SIG-M5 treated with dmso at 0.1 percent for 504 hours (cell line): ENCODE results near the gene C2CD2L.
"Not testable (repeated sequence)": the region's sequence is repeated elsewhere in the genome, so short reads cannot be mapped to it uniquely, and the experiment has no call there.

Experiments used
- DNase-seq: peaks from one replicate; lab custom pipeline; 2025; ENCODE audit not compliant: unreplicated experiment; lab: John Stamatoyannopoulos, UW

The C2CD2L gene

DNA sequence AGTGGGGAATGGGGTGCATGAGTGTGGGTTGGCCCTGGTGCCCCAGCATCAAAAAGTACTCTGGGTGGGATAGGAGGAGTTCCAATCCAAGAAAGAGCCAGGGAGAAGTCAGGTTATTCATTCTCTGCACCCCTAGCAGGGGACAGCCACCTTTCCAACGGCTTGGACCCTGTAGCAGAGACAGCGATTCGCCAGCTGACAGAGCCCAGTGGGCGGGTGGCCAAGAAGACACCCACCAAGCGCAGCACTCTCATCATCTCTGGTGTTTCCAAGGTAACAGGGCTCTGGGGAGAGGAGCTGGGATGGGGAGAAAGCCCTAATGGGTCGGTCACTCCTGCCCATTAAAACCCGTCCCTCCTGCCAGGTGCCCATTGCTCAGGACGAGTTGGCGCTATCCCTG, 6.6 kb downstream of the C2CD2L start:
- DNase-seq: no peak

DNA sequence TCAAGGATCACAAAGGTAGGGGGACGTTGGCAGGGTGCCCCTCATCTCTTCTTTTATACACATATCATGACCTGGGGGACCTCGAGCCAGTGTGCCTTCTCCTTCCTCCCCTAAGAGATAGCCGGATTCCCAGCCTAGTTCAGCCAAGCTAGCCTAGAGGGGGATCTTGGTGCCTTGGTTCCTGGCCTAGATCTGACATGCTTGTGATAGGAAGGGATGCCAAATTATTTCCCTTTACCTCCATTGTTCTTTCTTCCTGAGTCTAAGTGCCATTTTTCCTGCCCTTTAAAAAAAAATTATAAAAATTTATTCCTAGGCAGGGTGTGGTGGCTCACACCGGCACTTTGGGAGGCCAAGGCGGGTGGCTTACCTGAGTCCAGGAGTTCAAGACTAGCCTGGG, 7.2 kb downstream of the C2CD2L start:
- no peak for DNase-seq

DNA sequence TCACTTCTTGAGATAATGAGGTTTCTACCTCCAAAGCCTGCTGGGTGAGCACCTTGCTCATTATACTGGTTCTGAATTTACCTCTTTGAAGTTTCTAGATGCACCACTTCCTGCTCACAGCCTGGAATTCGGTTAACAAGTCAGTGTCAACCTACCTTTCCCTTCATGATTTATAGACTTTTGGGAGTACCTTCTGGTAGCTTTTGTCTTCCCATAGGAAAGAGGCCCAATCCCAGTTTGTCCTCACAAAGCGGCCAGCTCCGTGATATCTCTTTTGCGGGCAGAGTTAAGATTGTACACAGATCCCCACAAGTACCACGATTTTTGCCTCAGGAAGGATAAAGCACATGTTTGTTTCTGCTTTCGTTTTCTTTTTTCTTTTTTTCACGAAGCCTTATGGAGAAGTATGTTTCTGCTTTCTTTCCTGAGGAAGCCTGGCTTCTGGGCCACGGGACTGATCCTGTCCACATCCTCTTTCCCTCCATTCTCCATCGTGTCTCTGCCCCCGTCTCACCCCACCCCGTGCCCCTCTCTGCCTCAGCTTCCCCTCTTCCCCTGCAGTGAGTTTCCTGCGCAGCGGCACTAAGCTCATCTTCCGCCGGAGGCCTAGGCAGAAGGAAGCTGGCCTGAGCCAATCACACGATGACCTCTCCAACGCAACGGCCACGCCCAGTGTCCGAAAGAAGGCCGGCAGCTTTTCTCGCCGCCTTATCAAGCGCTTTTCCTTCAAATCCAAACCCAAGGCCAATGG, 8.5 kb downstream of the C2CD2L start:
- no peak for DNase-seq

DNA sequence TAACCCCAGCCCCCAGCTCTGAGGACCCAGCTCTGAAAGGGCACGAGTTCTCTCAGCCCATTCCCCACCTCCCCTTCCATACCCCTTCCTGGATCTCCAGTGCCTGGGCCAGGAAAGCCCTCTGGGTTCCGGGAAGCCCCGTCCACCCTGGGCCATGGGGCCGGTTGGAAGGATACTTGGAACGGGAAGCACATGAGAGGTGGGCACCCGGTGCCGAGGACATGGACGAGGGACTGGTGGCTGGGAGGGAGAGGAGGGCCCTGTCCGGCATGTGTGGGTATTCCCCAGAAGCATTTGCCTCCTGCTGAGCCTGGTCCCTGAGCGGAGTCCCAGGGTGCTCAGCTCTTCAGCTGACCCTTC, 9.1 kb downstream of the C2CD2L start:
- no peak for DNase-seq

DNA sequence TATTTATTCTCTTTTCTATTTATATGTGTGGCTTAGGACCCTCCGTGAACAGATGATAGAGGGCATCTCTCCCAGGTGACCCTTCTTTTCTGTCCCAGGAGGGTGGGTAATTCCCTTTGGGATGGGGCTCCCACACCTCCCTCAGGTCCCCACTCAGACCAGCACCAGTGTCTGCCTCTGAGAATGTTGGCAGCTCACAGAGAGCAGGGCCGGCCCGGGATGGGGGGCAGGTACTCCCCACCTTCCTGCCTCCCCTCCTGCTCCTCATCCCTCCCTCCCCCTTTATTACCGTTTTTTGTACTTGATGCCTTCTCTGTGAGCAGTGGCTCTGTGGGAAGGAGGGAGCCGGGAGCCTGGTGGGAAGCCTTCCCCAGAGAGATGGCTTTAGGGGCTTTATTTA, 9.5 kb downstream of the C2CD2L start:
- DNase-seq: no peak

DNA sequence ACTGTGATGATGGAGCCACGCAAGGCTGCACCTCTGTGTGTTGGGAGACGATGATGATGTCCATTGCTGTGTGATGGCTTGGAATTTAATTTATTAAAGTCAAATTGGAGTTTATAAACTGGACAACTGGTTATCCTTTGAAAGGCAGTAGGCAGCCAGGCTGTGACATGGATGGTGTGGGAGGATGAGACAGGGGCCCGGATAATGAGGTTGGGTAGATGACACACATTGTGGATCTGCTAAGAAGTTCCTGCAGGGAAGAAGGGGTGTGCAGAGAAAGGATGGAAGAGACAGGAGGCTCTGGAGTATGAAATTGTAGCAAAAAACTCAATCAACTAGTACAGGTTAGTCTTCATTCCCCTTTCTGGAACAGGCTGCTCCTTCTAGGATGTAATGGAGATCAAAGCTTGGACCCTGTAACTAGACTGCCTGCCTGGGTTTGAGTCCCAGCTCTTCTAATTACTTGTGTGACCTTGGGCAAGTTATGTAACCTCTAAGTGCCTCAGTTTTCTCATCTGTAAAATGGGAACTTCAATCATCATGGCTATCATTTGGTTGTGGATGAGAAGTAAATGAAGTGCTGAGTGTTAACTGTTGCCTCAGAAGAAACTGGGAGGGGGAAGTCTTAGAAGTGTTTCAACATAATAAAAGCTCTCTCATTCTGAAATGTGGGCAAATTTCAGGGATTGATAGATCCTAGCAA, 10.0 kb downstream of the C2CD2L start:
- DNase-seq: no peak

DNA sequence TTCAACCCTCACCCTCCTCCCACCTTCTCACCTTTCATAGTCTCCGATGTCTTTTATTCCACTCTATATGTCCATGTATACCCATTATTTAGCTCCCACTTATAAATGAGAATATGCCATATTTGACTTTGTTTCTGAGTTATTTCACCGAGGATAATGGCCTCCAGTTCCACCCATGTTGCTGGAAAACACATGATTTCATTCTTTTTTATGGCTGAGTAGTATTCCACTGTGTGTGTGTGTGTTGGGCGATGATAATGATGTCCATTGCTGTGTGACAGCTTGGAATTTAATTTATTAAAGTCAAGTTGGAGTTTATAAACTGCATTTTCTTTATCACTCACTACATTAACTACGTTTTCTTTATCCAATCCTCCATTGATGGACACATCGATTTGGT, 11.1 kb downstream of the C2CD2L start:
- DNase-seq: no peak

DNA sequence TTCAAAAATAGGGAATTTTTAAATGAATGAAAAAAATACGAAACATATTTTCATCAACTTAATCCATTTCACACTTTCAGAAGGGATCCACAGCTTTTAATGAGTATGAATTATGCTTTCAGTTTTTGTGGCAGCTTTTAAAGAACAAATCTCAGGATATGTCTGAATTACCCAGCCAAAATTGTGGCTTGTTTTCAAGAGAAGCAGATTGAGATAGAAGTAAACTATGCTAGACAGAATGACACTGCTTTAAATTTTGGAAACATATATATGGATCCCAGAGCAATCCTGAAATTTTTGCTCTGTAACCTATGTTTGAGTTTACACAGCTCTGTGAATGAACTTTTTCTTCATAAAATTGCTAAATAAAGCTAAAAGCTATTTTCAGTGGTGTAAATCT, 11.8 kb downstream of the C2CD2L start:
- DNase-seq: no peak

DNA sequence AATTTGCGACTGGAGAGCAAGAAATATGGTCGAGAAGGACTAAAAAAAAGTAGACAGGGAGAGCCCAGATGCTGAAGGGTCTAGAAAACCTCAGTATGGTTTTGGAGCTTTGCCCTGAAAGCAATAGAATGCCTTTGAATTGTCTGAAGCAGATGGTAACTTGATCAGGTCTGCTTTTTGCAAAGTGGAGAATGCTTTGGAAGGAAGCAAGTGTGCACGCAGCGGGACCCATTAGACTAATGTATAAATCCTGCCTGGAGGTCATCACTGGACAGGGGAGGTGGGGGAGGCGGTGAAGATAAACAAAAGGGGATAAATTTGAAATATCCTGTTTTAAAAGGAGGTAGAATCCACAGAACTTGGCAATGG, 13.5 kb downstream of the C2CD2L start:
- DNase-seq: no peak

DNA sequence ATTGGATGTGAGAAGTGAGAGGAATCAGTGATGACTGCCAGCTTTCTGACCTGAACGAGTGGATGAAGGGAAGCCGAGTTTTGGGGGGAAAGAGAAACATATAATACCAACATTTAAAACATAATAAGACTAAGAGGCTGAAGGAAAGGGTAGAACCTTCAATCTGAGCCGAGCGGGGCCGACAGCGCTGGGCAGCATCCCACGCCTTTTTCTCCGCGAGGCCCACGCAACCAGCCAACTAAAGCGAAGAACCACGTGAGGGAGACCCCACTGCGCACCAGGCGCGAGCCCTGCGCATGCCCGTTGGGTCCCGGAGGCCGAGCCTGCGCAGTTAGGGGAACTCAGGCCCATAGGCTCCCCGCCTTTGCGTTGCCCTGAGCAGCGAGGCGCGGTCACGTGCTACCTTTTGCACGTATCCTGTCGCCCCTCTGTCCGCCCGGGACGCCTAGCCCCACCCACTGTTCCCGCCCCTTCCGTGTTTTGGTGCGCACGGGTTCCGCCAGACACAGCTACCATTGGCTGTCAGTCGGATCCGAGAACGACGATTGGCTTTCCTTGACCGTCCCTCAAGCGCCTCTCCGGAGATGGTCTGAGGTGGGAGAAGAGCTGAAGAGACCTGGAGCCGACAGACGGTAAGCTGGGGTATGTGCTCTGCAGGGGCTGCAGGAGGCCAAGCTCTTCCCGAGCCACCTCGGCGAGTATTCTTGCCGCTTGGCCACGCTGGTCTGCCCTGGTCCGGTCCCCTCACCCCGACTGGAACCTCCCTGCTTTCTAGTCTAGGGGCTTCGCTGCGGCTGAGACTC, 14.1 kb downstream of the C2CD2L start, which contains the start of gene HINFP:
Gene HINFP (plus strand): TSS at position 573 of the 803 bp plus-strand sequence. CDS start 5,365 bp downstream, outside the sequence.
- peak; percentile 98 for DNase-seq

DNA sequence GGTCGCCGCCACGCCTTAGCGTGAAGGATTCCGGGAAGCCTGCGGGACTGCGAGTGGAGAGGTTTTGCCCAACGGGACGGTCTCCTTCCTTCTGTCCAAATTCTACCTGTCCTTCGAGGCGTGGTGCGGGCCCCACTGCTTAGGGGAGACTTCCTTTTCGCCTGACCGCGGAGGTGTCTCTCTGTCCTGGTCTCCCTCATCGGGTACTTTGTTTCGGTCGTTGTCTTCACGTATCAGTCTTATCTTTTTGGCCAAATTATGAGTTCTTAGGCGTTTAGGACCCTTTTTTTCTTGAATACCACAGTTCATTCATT, 14.6 kb downstream of the C2CD2L start:
- DNase-seq: no peak

DNA sequence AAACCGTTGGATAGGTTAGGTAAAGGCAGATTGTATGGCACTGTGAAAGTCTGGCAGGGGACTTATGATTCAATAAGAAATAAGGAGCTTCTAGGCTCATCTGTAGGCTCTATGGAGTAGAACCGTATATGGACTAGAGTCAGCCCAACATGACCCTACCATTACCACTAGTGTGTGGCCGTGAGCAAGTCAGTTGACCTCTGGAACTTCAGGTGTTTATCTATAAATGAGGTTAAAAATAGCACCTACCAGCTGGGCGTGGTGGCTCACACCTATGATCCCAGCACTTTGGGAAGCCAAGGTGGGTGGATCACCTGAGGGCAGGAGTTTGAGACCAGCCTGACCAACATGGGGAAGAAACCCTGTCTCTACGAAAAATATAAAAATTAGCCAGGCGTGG, 18.7 kb downstream of the C2CD2L start:
- DNase-seq: no peak

DNA sequence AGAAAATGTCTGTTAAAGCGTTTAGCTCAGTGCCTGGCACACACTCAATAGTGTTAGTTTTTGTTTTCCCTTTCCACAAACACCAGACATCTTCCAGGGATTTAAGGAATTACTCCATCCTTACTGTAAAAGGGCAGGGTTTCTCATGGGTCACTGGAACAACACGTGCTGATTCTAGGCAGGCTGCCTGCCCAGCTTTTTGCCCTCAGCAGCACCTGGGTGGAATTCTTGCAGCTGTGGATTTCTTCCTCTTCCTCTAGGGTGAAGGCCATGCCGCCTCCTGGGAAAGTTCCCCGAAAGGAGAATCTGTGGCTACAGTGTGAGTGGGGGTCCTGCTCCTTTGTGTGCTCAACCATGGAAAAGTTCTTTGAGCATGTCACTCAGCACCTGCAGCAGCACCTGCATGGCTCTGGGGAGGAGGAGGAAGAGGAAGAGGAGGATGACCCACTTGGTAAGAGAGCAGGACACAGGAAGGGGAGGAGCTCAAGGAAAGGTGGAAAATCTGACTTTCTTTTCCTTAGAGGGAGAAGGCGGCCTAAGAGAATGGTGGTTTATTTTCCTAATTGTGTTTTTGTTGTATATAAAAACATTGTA, 19.6 kb downstream of the C2CD2L start:
- DNase-seq: no peak

DNA sequence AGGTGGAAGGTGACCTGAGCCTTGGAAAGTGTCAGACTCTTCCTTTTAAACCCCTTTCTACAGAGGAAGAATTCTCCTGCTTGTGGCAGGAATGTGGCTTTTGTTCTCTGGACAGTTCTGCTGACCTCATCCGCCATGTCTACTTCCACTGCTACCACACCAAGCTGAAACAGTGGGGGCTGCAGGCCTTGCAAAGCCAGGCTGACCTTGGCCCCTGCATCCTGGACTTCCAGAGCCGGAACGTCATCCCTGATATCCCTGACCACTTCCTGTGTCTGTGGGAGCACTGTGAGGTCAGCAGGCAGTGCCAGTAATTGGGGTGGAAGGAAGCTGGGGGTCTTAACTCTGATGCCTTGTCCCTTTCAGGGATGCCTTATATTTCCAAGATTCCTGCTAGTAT, 23.5 kb downstream of the C2CD2L start:
- DNase-seq: no peak

DNA sequence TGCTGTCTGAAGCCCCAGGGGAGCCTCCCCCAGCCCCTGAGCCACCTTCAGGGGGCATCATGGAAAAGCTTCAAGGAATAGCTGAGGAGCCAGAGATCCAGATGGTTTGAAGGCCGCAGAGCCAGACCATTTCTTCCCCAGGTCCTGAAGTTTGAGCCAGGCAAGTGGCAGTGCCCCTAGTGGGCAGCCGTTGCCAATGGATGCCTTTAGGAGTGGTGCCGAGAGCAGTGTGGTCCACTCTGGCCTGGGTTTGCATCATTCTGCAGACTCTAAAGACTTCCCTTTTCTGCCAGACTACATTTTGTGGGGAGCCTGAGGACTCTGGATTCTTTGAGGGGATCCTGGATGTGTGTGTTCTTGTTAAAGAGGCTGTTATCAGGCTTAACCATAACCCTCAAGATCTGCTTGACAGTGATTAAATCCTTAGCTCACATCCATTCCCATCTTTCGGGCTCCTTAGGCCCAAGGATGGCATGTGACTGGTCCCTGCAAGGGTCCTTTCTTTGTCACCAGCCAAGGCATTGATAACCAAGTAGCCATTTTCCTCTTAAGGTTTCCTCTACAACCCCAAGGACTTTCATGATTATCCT, 27.3 kb downstream of the C2CD2L start:
- peak; percentile 61 for DNase-seq

DNA sequence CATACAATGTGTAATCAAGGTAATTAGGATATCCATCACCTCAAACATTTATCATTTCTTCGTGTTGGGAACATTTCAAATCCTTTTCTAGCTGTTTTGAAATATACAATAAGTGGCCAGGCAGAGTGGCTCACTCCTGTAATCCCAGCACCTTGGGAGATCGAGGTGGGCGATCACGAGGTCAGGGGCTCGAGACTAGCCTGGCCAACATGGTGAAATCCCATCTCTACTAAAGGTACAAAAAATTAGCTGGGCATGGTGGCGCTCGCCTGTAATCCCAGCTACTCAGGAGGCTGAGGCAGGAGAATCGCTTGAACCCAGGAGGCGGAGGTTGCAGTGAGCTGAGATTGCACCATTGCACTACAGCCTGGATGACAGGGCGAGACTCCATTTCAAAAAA, 32.1 kb downstream of the C2CD2L start:
- not testable (repeated sequence) for DNase-seq

DNA sequence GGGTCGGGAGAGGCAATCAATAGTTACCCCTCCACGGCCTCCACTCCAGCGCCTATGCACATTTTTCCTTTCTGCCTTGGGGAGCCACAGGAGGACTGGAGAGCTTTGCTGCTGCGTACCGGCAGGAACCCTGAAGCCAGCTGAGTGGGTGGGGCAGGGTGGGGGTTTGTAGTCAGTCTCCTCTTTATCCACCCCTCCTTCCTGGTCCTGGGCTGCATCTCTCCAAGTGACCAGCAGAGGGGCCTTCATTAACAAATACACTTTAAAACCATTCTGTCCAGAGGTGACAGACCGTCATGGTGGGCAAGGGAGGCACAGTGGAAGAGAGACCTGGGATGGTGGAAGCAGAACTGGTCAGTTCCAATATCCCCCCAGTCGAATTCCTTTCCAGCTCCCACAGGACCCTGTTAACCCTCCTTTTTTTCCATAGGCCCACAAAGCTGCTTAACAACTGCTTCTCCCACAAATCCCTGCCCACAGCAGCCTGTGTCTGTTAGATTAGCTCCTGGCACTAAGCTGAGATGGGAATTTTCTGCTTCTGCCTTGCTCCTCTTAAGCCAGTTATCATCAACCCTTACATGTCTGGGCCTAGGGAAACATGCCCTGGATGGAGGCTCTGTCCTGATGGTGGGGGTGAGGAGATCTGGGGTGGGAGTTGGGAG, 37.8 kb downstream of the C2CD2L start:
- DNase-seq: peak; percentile 72

DNA sequence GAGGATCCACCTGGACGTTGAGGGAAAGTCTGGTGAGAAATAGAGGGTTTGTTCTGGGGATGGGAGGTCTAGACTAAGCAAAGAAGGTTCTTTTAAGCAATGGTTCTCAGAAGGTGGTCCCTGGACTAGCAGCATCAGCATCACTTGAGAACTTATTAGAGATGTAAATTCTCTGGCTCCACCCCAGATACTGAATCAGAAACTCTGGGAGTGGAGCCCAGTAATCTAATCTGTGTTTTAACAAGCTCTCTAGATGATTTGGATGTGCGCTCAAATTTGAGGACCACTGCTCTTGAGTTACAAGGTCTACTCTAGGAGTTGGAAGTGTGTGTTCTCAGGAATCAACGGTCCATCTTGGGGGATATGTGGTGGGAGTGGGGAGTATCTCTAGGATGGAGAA, 38.4 kb downstream of the C2CD2L start:
- DNase-seq: no peak

DNA sequence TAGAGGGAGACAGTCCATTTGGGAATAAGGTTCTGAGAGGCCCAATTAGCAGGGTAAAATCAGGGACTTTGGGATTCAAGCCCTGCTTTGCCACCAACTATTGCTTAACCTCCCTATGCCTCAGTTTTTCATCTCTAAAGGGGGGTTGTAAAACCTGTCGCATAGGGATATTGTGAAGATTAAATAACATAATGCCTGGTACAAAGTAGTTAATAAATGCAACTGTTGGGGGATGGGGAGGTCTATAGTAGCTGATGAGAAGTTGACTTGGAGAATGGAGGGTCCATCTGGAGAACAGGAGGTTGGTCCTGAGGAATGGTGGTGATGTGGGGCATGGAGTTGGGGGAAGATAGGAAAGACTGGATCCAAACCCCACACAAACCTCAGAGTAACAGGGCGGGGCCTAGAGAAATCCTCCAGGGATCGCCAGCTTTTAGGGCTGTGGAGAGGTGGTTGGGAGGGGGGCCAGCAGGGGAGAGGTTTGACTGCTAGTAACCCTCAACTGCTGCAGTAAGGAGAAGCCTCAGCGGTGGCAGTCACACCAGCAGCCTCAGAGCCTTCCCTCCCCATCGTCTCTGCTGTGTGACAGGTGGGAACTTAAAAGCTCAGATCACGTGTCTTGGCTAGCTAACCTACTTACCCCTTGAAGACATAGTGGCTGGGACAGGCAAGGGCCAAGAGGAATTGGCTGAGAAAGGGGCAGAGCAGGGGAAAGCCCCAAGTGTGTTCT, 40.6 kb downstream of the C2CD2L start:
- no peak for DNase-seq

DNA sequence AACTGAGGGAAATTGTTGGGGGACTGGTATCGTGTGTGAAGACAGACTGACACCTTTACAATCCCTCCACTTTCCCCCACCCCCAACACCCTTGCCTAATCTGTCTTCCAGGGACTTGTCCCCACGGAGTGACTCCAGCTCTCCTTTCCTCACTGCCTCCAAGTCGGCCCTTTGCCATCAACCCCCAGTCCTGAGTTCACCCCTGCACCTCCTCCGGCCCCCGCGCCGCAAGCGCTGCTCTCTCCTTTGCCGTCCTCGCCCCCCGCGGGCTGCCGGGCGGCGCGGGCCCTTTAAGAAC, 41.5 kb downstream of the C2CD2L start:
- no peak for DNase-seq
